GM15510 (cell line): Measurements from ENCODE around the gene SLC12A8.

Source experiments
- POLR2A ChIP-seq: IDR thresholded peaks from 3 replicates; pipeline ENCODE4 v1.6.1; 2011; ENCODE audit warnings: borderline replicate concordance; ENCODE audit not compliant: insufficient read length; ENCODE audit errors: extremely low read depth

Gene SLC12A8

DNA sequence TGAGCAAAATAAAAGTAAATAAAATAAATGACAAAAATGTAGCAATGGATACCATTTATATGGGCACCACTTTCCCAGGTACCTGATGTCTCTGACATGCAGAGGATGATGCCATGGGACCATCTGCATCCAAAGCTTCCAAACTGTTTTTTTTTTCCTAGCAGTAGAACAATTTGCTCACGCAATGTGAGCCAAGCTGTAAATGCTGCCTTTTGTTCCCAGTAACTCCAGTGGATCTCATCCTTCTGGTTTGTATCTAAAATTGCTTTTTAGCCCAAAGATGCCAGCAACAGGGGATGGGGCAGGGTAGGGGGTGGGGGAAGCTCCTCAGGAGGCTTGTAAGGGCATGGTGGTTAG, 32.7 kb downstream of the SLC12A8 start:
- no peak for TF ChIP-seq POLR2A

DNA sequence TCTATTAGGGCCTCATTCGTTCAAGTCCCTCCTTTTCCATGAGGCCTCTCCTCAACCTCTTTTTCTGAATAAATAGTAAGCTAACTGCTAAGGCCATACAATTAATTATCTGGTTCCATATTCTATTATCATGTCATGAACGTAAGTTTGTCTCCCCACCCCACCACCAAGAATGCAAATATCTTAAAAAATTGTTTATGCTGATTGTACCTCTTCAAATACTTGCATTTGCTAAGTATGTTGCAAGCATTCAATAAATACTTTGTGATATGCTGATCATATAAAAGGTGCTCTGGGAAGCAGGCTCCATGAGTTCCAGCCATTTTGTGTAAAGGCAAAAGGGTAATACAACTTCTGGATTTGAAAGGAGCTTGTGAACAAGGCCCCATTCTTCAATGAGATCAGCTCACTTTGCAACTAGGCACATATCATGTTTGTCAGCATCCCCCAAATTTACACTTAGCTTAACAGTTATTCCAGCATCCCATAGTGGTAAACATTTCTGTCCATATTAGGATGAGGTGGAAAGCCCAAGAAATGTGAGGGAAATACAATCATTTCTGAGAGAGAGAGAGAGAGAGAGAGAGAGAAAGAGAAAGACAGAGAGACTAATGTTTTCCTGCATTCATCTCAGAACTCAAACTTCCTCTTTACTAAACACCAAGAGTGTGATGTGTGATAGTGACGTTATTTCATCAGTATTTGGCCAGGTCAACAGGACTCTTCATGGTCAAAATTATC, 33.2 kb downstream of the SLC12A8 start:
- no peak for TF ChIP-seq POLR2A

DNA sequence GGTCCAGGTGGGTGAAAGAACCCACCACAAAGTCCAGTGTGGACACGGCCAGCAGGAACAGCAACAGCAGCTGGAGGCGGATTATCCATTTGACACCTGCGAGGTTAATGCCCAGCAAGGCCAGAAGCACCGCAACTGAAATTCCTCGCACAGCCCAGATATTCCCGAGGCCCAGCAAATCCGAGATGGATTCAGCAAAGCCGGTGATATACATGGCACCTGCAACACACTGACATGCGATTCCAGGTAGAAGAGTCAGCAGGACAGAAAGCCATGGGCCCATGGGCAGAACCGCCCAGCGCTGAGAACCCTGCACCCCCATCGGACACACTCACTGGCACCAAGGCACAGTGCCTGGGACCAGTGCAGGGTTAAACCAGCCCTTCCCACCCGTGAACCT, 34.8 kb downstream of the SLC12A8 start:
- TF ChIP-seq POLR2A: no peak

DNA sequence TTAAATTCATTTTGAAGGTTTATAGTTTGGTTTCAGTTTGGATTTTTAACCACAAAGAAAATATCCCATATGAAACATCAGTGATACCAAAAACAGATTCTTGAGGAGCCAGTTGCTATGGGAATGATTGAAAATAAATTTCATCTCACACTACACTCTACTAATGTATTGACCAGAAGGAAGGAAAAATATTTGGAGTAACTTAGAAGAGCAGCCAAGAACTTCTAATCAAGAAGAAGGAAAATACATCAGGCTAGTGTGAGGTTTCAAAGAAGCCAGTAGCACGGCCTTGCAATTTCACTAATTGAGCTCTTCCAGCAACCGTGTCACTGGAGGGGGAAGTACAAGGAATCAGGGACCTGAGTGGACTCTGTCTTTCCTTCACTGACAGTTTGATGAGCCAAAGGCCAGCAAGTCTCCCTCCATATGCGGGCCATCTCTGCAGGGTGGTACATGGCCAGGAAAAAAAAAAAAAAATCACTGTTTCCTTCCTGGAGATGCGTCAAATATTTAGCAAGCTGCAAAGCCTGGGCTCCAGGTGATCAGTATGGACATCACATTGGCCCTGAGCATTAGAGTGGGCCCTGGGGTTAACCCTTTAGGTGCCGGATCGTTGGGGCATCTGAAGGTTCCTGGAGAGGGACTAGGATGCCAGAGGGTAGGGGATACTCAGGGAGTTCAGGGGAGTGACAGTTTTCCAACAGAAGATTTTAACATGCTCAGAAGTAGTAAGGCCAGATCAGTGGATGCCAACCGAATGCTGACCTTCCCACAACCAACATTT, 37.1 kb downstream of the SLC12A8 start:
- TF ChIP-seq POLR2A: no peak

DNA sequence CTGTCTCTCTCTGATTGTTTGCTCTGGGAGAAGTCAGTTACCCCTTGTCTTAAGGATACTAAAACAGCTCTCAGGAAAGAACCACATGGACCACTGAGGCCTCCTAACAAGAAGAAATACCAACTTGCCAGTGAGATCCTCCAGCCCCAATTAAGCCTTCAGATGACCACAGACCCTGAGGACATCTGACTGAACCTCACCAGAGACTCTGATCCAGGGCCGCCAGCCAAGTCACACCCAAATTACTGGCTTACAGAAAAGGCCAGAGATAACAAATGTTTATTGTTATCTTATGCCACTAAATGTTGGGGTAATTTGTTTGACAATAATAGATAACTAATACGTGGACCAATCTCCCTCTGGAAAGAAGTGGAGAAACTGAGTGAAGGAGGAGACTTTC, 40.2 kb downstream of the SLC12A8 start:
- TF ChIP-seq POLR2A: no peak

DNA sequence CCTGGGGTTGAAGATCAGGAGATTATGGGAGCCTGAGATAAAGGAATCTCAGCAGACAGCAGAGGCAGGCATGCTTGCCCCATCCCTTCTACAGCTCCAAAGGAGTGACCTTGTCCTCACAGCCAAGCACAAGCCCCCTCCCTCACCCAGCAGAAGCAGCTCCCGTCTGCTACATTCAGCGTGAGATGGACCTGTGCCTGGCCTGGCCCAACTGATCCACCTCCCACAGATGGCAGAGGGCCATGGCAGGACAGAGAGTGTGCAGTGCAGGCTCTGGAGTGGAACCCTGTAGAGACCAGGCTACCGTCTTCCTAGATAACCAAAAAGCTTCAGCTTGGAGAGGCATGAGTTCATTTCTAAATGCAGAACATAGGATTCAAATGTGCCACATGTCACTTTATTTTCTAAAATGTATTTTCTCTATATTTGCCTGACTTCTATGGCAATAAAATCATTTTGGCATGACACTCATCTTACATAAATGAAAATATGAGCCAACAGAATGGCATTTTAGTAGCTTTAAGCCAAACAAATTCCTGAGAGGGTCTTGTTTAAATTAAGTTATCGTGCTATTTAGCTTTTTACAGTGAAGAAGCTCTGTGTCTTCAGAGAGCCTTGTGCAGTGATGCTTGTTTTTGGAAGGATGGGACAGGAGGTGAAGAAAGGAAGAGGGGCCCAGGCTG, 43.7 kb downstream of the SLC12A8 start:
- no peak for TF ChIP-seq POLR2A

DNA sequence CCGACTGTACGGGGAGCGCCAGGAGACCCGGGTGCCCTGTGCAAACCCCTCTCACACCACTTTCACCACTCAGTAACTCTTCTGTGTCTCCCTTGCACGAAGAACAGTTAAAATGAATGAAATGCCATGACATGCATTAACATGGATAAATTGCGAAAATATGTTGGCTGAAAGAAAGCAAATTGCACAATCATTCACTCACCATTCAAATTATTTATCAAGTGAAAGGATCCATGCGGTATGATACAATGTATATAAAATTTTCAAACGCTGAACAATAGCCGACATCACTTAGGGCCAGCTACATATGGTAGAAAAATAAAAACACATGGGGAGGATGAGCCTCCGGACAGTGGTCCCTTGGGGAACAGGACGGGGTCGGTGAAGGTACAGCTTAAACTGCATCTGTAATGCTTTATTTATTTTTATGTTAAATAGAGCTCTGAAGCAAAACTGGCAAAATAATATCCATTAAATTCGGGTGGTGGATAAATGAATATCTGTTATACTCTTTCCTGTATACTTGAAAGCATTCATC, 45.9 kb downstream of the SLC12A8 start:
- TF ChIP-seq POLR2A: no peak

DNA sequence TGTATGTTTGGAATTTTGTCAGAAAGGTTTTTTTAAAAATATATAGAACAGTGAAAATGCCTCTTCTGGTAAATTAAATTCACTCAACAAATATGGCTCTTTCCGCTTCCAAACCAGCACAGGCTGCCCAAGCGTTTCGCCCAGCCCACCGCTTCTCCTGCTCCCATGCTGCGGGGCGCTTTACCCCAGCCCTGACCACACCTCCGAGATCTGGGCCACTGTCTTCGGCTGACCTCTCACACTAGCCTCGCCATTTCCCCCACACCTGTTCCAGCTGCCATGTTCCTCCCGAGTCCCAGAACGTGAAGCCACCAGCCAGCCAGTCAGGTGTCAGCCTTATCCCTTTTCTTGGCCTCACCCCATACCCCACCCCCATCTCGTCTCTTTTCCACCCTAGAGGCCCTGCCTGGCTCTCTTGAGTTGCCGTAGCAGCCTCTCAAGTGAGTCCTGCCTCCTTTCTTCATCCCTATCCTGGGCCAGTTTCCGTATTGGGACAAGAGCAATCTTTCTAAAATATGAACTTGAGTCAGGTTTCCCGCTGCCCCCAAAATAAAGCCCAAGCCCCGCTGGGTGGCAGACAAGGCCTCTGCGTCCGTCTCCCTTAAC, 46.5 kb downstream of the SLC12A8 start:
- no peak for TF ChIP-seq POLR2A

DNA sequence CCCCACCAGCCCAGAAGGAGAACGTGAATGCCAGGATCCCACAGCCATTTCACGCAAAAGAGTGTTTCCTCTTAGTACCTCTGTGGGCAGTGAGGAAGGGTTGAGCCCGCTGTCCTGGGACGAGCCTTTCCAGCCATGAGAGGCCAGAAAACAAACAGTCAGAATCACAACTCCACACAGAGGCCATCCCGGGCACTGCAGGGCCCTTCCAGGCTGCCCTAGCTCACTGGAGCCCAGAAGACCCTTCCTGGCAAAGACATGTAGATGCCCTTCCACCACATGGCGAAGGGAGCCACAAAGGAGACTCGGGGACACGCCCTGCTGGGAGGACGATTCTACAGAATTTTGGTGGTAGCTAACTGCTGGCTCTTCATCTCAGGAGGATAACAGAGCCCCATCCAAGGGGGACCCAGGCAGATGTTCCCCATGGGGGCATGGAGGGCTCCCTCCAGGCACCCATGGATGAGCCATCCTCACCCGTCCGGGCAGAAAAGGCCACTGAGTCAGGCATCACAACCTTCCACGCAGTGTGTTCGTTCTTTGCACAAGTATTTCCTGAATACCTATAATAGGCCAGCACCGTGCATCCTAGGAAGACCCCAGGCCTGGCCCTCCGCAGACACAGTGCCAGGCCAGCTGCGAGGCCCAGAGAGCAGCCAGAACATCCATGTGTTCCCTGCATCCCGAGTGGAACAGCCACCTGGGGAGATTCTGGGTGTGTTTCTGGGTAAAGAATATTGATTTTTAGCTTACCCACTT, 47.2 kb downstream of the SLC12A8 start:
- no peak for TF ChIP-seq POLR2A

DNA sequence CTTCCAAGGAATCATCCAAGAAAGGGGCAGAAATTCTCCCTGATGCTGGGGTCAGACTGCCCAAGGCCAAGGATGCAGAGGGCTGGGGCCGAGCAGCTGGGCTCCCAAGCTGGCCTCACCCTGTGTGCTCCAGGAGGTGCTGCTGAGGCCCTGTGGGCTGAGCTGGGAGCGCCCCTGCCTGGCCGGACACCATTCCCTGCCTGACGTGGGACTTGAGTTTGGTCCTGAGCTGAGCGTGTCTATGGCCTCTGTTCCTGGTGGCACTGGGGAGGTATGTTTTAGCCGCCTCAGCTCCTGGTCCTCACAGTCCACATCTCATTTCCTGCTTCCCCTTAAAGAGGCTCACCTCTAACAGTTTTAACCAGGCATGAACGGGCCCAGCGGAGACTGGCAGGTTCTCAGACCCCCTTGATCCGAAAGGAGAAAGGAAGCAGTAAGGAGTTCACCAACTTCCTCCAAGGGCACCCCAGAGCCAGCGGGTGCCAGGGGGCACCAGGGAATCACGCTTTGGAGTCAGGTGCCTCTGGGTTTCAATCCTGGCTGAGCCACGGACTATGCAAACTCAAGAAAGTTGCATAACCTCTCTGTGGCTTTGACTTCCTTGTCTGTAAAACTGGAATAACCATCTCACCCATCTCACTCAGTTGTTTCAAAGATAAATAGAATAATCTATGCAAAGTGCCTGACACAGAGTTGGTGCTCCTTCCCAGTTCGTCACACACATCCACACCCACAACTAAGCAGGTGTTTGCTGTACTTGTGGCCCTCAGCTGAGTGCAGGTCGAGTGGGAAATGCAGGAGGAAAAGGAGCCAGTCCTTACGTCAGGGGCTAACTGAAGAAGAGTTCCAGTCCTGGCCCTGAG, 48.6 kb downstream of the SLC12A8 start:
- TF ChIP-seq POLR2A: no peak

DNA sequence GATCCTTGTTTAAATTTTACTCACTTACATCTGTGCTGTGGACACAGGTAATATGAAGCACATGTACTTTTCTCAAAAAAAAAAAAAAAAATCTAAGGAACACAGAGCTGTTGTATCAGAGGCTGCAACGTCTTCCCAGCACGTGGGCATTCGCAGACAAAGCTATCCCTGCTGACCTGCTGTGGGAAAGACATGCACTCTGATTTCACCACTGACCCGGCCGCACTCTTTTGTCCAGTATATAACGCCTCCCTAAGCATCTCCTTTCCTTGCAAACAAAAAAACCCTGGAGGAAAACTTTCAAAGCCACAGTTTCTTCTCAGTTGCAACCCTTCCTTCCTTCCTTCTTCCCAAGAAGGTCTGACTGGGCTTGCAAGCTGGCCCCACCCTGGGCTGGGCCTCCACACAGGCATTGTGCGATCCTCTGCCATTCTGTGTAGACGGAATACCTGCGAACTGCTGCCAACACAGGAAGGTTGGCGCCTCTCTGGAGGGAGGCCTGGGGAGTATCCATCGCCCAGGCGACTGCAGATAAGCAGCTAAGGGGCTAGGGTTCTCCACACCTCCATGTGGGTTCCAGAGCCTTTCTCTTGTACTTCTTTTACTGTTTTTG, 50.8 kb downstream of the SLC12A8 start:
- TF ChIP-seq POLR2A: no peak

DNA sequence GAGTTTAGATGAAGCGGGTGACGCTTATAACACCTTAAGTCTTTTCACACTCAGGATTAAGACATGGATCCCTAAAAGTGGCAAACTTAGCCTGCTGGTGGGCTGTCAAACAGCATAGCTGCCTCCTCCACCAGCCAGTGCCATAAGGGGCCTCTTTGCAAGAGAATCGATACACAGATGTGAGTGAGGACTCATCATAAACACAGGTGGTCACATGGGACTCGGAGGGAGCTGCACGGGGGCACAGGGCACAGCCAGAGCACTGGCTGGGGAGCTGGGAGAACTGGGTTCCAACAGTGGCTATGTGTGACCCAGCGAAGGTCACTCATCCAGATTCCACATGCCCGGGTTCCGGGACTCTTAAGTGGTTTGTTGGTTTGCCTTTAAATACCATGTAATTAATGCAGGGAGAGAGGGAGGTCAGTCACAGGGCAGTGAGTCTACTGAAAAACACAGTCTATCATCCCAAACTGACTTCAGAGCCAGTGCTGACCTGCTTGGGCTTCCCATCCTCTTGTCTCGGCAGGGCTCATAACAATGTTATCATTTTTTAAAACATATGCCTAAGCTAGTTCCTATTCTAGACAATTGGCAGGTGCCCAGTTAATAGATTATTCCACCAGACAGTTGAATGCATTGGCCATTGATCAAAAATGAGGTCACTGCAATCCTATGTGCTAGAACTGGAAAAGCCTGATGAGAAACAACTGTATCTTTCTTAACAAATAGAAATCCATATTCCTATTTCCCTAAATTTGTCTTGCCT, 51.8 kb downstream of the SLC12A8 start:
- no peak for TF ChIP-seq POLR2A
